ENCODE results near the gene ABCC4. TPM values are rescaled to one million over a fixed set of nuclear protein-coding genes. Genes with fewer than 3 reads are reported as not detected.

The ABCC4 gene
- polyA plus RNA-seq, 1 donor from 2014 or later, result 5.6 TPM

DNA sequence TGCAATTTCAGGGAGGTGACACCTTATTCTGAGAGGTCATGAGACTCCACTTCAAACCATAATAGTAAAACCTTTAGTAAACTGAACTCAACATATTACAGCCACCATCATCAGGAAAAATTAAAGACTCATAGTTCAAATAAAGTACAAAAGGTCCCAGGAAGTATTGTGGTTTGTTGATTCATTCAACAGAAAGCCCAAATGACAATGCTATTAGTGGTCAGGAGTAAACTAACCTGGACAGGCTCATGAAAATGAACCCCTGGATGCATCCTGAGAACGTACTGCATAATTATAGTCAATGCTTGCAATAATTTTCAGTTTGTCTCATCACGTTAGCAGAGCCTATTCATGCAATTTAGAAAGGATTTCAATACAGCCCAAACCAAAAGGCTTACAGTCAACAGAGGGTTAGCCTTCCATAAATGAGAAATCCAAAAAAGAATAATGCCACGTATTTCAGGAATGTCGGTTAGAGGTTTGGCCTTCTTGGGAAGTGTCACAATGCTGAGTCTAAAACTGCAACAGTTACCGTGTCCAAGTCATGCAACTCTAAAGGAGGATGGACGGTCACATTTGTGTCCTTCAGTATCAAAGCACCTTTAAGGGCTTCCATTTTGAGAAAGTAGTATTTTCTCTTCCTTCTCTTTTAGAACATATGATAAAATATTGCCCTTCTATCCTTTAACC lies 280.8 kb downstream of the ABCC4 start:
- Mint-ChIP-seq H3K27ac (no peak overlapping the region), H3K36me3 (peaks cover 24% of the 10 kb centered on the region), H3K9me3 (peaks cover 0 to 4% (median 3%) of the 10 kb centered on the region in 3 donors), H3K4me3 (no peak overlapping the region), H3K4me1 (no peaks in the 10 kb centered on the region), H3K27me3 (no peaks in the 10 kb centered on the region)

DNA sequence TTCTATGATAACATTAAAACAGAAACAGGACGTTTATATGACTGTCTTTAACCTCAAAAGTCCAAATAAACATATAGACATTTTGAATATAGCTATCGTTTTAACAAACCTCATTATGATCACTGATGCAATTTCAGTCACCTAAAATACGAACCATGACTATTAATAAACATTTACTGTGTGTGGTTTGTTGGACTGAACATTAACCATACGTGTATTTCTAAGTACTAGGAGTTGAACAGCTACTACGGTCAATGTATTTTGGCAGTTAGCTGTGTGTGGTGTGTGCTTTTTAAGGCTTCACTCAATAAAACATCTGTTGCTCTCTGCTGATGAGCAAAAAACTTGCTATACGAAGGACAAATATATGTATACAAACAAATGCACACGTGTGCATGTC lies 281.4 kb downstream of the ABCC4 start:
- Mint-ChIP-seq H3K4me3 (no peak overlapping the region), H3K36me3 (peaks cover 24% of the 10 kb centered on the region), H3K27ac (no peak overlapping the region), H3K4me1 (no peaks in the 10 kb centered on the region), H3K9me3 (peaks cover 0 to 4% (median 3%) of the 10 kb centered on the region in 3 donors), H3K27me3 (no peaks in the 10 kb centered on the region)

DNA sequence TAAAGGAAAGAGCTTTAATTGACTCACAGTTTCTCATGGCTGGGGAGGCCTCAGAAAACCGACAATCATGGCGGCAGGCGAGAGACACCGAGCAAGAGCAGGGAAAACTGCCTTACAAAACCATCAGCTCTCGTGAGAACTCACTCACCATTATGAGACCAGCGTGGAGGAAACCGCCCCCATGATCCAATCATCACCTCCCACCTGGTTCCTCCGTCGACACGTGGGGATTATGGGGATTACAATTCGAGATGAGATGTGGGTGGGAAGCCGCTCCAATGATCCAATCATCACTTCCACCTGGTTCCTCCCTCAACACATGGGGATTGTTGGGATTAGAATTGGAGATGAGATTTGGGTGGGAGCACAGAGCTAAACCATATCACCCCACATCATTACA lies 293.9 kb downstream of the ABCC4 start:
- H3K9me3 Mint-ChIP-seq, result peaks cover 0 to 3% (median 0%) of the 10 kb centered on the region in 3 donors
- no peak overlapping the region for H3K4me3 Mint-ChIP-seq
- H3K36me3 Mint-ChIP-seq, result peaks cover 2% of the 10 kb centered on the region
- no peak overlapping the region for H3K27ac Mint-ChIP-seq
- peaks cover 11% of the 10 kb centered on the region for H3K27me3 Mint-ChIP-seq
- H3K4me1 Mint-ChIP-seq, result peaks cover 0 to 2% (median 0%) of the 10 kb centered on the region in 3 donors

DNA sequence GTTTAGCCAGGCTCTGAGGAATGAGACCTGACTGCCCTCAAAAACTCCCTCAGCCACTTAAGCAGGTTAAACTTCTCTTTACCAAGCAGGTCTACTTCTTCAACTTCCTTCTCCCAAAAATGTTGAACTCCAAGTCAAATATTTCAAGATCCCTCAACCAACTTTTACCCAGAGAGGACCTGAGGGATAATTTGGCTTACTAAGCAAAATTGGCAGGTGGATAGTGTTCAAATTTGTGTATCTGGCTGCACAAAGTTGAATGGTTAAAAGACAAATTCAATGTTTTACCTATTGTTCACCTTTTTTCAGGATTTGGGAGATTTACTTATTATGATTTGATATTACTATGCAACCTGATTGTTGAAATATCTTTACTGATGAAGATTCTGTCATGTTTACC lies 296.0 kb downstream of the ABCC4 start:
- Mint-ChIP-seq H3K36me3 (peaks cover 2% of the 10 kb centered on the region), H3K4me3 (no peak overlapping the region), H3K9me3 (peaks cover 0 to 4% (median 0%) of the 10 kb centered on the region in 3 donors), H3K27ac (no peak overlapping the region), H3K4me1 (peaks cover 0 to 2% (median 0%) of the 10 kb centered on the region in 3 donors), H3K27me3 (peaks cover 11% of the 10 kb centered on the region)

DNA sequence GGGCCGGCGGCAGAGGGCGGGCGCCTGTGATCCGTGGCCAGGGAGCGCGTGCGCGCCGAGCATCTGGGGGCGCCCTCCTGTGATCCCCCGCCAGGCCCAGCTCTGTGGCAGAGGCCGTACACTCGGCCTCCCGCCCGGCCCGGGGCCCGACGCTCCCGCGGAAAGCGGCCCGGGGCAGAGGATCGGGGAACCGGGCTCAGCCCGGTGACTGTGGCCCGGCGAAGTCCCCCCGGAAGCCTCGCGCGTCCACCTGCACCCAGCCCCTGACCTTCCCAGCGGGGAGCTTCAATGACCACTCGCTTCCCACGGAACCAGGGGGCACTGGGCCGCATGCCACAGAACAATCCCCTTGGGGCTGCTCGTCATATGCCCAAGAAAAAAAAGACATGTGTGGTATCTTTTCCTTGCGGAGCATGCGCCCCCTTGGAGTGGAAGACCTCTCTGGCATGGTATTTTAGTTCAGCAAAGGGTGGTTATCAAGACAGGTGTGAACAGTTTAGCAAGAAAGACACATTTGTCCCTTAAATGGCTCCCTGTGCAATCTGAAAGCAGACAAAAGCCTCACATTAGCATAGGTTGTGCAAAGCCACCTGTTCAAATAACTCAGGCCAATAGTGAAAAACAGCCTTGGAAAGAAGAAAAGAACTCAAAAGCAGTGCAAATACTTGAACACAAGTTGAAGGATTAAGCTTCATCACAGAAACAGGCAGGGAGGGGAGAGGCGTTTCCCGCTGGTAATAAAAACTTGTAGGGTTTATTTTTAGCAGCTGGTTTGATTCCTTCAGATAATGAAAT lies 298.0 kb downstream of the ABCC4 start:
- H3K4me3 Mint-ChIP-seq, result no peak overlapping the region
- H3K4me1 Mint-ChIP-seq, result peaks cover 0 to 2% (median 0%) of the 10 kb centered on the region in 3 donors
- H3K9me3 Mint-ChIP-seq, result peaks cover 0 to 5% (median 0%) of the 10 kb centered on the region in 3 donors
- H3K36me3 Mint-ChIP-seq, result peaks cover 2% of the 10 kb centered on the region
- H3K27ac Mint-ChIP-seq, result no peak overlapping the region
- H3K27me3 Mint-ChIP-seq, result peaks cover 10% of the 10 kb centered on the region

DNA sequence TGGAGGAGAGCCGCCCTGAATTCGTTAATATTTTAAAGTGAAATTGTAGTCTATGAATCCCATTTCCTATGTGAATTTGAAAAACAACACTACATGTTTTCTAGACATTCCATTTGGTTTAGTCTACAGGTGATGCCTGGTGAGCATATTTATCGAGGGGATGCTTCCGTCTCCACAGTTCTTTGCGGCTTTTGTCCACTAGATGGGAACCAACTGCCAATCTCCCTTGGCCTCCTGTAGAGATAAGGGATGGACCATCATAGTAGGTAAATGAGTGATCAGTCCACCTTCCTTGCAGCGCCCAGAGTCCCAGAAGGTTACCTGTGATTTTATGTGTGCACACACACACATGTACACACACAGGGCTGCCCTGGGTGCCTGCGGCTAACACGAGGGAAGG lies 299.1 kb downstream of the ABCC4 start:
- Mint-ChIP-seq H3K4me3 (no peak overlapping the region), H3K4me1 (peaks cover 0 to 2% (median 0%) of the 10 kb centered on the region in 3 donors), H3K27ac (no peak overlapping the region), H3K36me3 (peaks cover under 1% of the 10 kb centered on the region), H3K9me3 (peaks cover 0 to 9% (median under 1%) of the 10 kb centered on the region in 3 donors), H3K27me3 (peaks cover 10% of the 10 kb centered on the region)

DNA sequence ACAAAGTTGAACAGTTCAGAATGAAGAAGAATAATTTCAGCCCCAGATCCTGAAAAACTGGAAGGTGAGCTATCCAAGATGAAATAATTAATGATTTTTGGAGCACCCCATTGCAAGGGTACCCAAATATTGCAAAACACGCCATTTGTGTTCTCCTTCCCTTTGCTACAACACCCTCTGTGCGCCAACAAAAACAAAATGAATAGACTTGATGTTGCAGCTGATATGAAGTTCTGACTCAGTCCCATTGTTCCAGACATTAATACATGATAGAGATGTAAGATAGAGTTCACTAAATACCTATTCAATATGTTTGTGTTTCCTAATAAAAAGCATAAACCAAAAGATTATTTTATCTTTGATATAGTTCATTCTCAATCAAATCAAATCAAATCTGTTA lies 301.4 kb downstream of the ABCC4 start:
- peaks cover 0 to 6% (median 2%) of the 10 kb centered on the region in 3 donors for H3K9me3 Mint-ChIP-seq

DNA sequence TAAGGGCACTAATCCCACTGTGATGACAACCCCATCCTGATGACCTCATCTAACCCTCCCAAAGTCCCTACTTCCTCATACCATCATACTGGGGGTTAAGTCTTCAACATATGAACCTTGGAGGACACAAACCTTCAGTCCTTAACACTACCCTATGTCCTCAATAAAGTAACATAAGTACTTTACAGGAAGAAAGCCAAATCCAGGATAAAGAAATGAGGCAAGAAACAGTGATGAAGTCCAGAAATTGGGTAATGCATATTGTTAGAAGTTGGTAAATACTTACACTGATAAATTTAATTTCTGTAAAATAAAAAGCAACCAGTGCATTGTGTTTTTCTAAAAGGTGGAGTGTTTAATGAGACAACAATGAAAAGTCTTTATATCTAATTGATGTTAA lies 304.1 kb downstream of the ABCC4 start:
- no peaks in the 10 kb centered on the region for H3K4me1 Mint-ChIP-seq

More for the DNA sequence above, 301.4 kb downstream of the ABCC4 start:
- Mint-ChIP-seq H3K4me3 (no peak overlapping the region), H3K36me3 (peaks cover 3% of the 10 kb centered on the region), H3K27ac (no peak overlapping the region), H3K4me1 (peaks cover 0 to 2% (median 0%) of the 10 kb centered on the region in 3 donors), H3K27me3 (peaks cover 11% of the 10 kb centered on the region)

DNA sequence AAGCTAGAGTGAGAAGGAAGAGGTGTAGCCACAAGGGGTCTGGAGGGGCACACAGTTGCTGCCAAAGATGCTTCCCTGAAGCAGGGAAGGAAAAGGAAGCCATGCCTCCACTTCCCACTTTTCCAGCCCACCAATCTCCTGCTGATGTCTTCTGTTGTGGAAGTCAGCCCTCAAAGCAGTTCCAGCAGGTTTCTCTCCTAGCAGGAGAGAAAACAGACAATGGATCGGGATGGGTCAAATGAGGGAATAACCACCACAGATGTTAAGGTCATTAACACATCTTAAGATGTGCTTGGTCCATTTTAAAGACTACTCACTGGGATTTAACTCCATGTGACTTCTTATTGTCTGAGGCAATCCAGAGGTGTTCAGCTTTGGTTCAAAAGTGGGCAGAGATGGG lies 304.8 kb downstream of the ABCC4 start:
- Mint-ChIP-seq H3K27me3 (peaks cover 3% of the 10 kb centered on the region), H3K9me3 (peaks cover 0 to 6% (median 2%) of the 10 kb centered on the region in 3 donors), H3K27ac (no peak overlapping the region), H3K36me3 (peaks cover 3% of the 10 kb centered on the region), H3K4me3 (no peak overlapping the region), H3K4me1 (no peaks in the 10 kb centered on the region)

More for the DNA sequence above, 304.1 kb downstream of the ABCC4 start:
- peaks cover 3% of the 10 kb centered on the region for H3K36me3 Mint-ChIP-seq
- H3K27ac Mint-ChIP-seq, result no peak overlapping the region
- peaks cover 0 to 6% (median 2%) of the 10 kb centered on the region in 3 donors for H3K9me3 Mint-ChIP-seq
- H3K27me3 Mint-ChIP-seq, result peaks cover 3% of the 10 kb centered on the region
- no peak overlapping the region for H3K4me3 Mint-ChIP-seq

DNA sequence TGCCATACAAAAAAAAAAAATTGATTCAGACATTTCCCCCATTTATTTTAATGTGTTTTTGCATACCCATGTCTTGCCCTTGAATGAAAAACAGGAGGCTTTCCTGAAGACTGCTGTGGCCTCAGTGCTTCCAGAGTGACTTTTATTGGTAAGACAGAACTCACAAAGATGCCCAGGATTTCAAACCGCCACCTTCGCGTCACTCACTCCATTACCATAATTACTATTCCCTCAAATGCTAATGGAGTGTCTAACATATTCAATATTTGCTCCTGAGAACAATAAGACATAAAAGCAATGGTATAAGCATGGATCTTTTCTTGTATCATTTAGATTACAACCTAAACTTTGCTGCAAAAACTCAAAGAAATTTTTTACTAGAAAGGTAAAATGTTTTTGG lies 306.7 kb downstream of the ABCC4 start:
- H3K9me3 Mint-ChIP-seq, result peaks cover 0 to 5% (median 2%) of the 10 kb centered on the region in 3 donors
- no peaks in the 10 kb centered on the region for H3K4me1 Mint-ChIP-seq
- H3K27ac Mint-ChIP-seq, result no peak overlapping the region
- H3K27me3 Mint-ChIP-seq, result peaks cover 3% of the 10 kb centered on the region
- peaks cover 3% of the 10 kb centered on the region for H3K36me3 Mint-ChIP-seq
- H3K4me3 Mint-ChIP-seq, result no peak overlapping the region

DNA sequence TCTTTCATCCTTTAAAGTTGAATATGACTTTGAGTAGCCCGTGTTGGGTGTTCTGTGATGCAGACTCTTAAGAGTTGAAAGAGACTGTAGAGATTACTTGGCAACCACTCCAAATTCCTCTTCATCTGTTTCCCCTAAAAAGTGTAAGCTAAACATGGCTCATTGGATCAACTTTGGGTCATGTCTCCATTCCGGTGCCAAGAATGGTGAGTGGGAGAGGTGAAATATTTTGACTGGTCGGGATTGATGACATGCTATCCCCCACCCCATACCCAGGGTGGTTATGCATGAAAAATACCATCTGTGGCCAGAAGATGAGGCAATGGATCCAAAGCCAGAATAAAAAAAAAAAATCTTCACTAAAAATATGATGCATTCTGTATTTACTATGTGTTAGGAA lies 307.6 kb downstream of the ABCC4 start:
- Mint-ChIP-seq H3K4me3 (no peak overlapping the region), H3K4me1 (no peaks in the 10 kb centered on the region), H3K27ac (no peak overlapping the region), H3K36me3 (peaks cover 3% of the 10 kb centered on the region), H3K9me3 (peaks cover 0 to 5% (median 2%) of the 10 kb centered on the region in 3 donors), H3K27me3 (peaks cover 3% of the 10 kb centered on the region)

DNA sequence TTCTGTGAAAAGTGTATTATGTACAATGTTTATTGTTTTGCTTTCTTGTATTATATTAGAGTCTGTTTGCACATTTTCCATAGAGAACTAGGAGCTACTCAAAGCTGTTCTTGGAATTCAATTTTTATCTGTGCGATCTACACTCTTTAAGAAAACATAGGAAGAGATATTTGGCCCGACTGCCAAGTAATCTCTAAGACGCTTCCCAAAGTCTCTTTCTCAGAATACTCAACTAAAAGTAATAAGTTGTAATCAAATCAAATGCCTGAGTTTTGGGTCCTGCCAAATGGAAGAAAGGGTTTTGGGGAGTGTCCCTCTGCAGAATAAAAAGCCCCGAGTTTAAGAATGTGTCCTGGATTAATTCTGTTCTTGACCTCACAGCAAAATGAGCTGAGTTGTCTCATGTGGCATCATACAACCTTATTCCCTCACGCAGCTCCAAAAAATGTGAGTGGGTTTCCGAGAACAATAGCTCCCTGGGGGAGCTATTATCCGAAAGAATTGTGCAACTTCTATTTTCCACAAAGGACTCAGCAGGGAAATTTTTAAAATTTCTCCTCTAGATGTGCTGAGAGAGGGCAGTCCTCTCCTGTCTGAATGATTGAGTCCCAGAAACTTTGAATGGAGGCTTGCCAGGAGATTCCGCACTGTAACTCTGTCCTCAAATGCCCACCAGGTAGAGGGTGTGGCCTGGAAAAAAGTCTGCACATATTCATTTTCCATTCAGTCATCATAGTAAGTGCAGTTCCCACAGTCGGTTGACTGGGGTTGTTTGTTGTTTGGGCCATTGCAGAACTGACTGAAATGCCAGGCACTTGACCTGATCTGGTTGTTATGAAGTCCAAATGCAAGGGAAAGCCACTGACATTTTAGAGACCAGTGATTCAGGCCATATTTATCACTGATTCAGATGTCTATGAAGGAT lies 309.0 kb downstream of the ABCC4 start:
- H3K27me3 Mint-ChIP-seq, result peaks cover 3% of the 10 kb centered on the region
- H3K4me3 Mint-ChIP-seq, result no peak overlapping the region
- peaks cover 0 to 2% (median 0%) of the 10 kb centered on the region in 3 donors for H3K9me3 Mint-ChIP-seq
- no peak overlapping the region for H3K27ac Mint-ChIP-seq
- H3K4me1 Mint-ChIP-seq, result no peaks in the 10 kb centered on the region
- H3K36me3 Mint-ChIP-seq, result peaks cover 3% of the 10 kb centered on the region

DNA sequence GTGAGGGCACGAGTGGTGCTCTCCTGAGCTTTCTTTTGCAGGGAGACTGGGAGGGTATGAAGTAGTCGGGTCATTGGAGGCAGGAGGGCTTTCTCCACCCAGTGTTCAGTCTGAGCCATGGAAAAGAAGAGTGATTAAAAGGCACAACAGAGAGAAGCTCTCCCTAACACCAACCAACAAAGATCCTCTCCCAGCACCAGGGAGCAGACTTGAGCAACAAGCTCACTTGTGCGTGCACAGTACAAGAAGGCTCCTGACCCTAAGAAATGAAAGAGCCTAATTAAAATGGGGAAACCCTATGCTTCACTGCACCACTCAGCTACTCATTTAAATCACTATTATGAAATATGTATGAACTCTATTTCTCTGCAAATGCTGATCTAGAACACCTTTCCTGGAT lies 312.6 kb downstream of the ABCC4 start:
- H3K27me3 Mint-ChIP-seq, result no peaks in the 10 kb centered on the region
- no peaks in the 10 kb centered on the region for H3K9me3 Mint-ChIP-seq
- H3K36me3 Mint-ChIP-seq, result no peaks in the 10 kb centered on the region
- H3K4me3 Mint-ChIP-seq, result no peak overlapping the region
- H3K4me1 Mint-ChIP-seq, result no peaks in the 10 kb centered on the region
- no peak overlapping the region for H3K27ac Mint-ChIP-seq

DNA sequence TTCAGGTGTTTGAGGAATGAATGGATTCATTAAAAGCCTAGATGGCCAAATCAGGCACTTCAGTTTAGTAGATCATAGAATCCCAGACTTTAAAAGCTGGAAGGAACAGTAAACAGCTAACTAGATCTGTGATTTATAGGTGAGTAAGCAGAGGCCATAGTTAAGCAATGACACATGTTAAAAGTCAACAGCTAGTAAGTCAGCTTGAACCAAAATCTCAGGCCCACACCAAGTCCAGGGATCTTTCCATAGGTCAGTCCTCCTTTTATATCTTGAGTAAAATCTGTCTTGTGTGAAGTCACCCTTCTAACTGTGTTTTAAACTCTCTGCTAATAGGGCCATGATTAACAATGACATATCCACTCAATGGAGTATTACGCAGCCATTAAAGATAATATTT lies 313.4 kb downstream of the ABCC4 start:
- Mint-ChIP-seq H3K27ac (no peak overlapping the region), H3K27me3 (no peaks in the 10 kb centered on the region), H3K4me3 (no peak overlapping the region), H3K9me3 (no peaks in the 10 kb centered on the region), H3K4me1 (no peaks in the 10 kb centered on the region), H3K36me3 (no peaks in the 10 kb centered on the region)

DNA sequence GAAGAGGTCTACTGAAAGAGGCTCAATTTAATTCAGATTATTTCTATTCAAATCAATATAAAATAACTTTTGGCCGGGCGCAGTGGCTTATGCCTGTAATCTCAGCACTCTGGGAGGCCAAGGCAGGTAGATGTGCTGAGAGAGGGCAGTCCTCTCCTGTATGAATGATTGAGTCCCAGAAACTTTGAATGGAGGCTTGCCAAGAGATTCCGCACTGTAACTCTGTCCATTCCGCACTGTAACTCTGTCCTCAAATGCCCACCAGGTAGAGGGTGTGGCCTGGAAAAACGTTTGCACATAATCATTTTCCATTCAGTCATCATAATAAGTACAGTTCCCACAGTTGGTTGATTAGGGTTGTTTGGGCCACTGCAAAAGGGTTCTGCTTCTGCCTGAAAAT lies 314.2 kb downstream of the ABCC4 start:
- H3K4me3 Mint-ChIP-seq, result no peak overlapping the region

More for the DNA sequence above, 314.2 kb downstream of the ABCC4 start:
- H3K4me1 Mint-ChIP-seq, result no peaks in the 10 kb centered on the region
- no peaks in the 10 kb centered on the region for H3K9me3 Mint-ChIP-seq
- H3K27me3 Mint-ChIP-seq, result no peaks in the 10 kb centered on the region
- no peaks in the 10 kb centered on the region for H3K36me3 Mint-ChIP-seq
- no peak overlapping the region for H3K27ac Mint-ChIP-seq

All from IgD-negative memory B cell (primary cell).